Lung (tissue), 12 donors: ENCODE results near the gene RARRES2. TPM values are rescaled to one million over a fixed set of nuclear protein-coding genes. Genes with fewer than 3 reads are reported as not detected.

ENCODE experiments used
- ATAC-seq: fragments of 200-7000 bp; cut with Tn5 transposase; one replicate; pipeline ENCODE4 v1.9.1; 2020; ENCODE audit warnings: moderate number of reproducible peaks; ENCODE audit not compliant: insufficient read depth, low FRiP score
- DNase-seq, 3 donors: peaks; one replicate each; pipeline ENCODE4 v3.0.0-alpha.2; 2013 to 2017
- H3K27ac ChIP-seq, 2 donors: one replicate each; pipeline ENCODE4 v1.5.1; 2013; ENCODE audit warnings: mild to moderate bottlenecking in 2 of 2, moderate library complexity in 2 of 2, control low read depth in 1 of 2, inconsistent platforms in 1 of 2, low read depth in 1 of 2, low read length in 1 of 2
- H3K27me3 ChIP-seq, 3 donors: one replicate each; pipeline ENCODE4 v1.5.1; 2013; ENCODE audit warnings: low read length in 2 of 3; ENCODE audit not compliant: control insufficient read depth in 3 of 3, insufficient read depth in 3 of 3
- H3K36me3 ChIP-seq, 4 donors: one replicate each; pipeline ENCODE4 v1.5.1; 2013; ENCODE audit warnings: low read length in 4 of 4, mild to moderate bottlenecking in 1 of 4, moderate library complexity in 1 of 4; ENCODE audit not compliant: control insufficient read depth in 4 of 4, insufficient read depth in 4 of 4
- H3K4me1 ChIP-seq, 5 donors: one replicate each; pipeline ENCODE4 v1.5.1; 2013; ENCODE audit warnings: low read length in 5 of 5, mild to moderate bottlenecking in 2 of 5, moderate library complexity in 1 of 5; ENCODE audit not compliant: control insufficient read depth in 5 of 5, insufficient read depth in 5 of 5
- H3K4me3 ChIP-seq: one replicate; pipeline ENCODE4 v1.5.1; 2013; ENCODE audit warnings: mild to moderate bottlenecking, control low read depth, moderate library complexity
- H3K9ac ChIP-seq, 2 donors: one replicate each; pipeline ENCODE4 v1.5.1; 2013; ENCODE audit warnings: low read length in 2 of 2, control low read depth in 1 of 2; ENCODE audit not compliant: insufficient read depth in 1 of 2
- H3K9me3 ChIP-seq, 4 donors: one replicate each; pipeline ENCODE4 v1.5.1; 2013; ENCODE audit warnings: low read length in 3 of 4, mild to moderate bottlenecking in 1 of 4, moderate library complexity in 1 of 4; ENCODE audit not compliant: control insufficient read depth in 4 of 4, insufficient read depth in 3 of 4
- WGBS, 2 donors: extraction: QIAGEN DNeasy Blood & Tissue Kit; methylation state at CpG; one replicate each; pipeline ENCODE4 v1.1.7; 2013; 5-methylcytosine and 5-hydroxymethylcytosine counted together
- polyA plus RNA-seq, 2 donors: library from polyadenylated mRNA; stranded (reverse); fragments of 200-250 nt; gene quantifications; one replicate each; pipeline ENCODE4 v1.2.1, GENCODE V29; 2013
- total RNA-seq, 2 donors: library from RNA; depleted of rRNA in 1 of 2; stranded (reverse); fragments of >200 nt in 1 of 2; gene quantifications; one replicate each; pipeline ENCODE4 v1.2.1, GENCODE V29; 2014 to 2021
- TF ChIP-seq, protein P1 (sequence below): IDR thresholded peaks from 2 replicates; pipeline ENCODE4 v1.5.1; 2012; ENCODE audit warnings: mild to moderate bottlenecking; ENCODE audit errors: control extremely low read depth, extremely low read depth
- donor health status: control.
- donor health status: control.
- donor health status: Bipolar disorder and iron deficiency.
- donor health status: healthy.
- donor health status: DM: yes; HTN: yes; CAD: no.

The RARRES2 gene
- total and polyA plus RNA-seq, 4 donors, result 123 to 212 (median 163) TPM

DNA sequence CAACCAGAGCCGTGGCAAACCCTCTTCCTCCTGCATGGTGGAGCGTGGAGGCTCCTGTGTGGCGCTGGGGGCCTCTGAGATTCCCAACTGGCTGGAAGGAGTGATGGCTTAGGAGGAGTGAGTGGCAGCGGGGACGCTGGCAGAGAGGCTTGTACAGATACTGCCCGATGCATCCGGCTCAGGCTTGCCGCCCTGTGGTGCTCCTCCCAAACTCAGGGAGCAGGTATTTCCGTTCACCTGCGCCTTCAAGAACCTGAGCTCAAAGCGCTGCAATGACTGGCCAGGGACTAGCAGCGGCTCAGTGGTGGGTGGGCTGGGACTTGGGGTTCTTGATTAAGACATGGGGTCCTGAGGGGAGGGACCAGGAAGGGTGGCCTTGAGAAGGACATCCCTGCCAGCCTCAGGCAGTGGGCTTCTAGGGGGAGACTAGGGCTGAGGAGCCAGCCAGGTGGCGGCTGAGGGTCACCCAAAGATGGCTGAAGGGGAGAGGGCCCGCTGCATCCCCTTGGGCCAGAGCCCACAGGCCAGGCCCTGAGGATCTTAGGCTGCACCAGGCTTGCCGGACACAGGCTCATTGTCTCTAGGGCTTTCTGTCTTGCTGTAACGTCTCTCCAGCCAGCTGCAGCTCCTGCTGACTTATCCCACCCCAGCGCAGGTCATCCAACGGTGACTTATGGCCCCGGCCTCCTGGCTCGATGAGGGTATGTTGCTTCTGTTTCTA is 40.9 kb upstream of the RARRES2 start:
- TF ChIP-seq, protein P1, sequence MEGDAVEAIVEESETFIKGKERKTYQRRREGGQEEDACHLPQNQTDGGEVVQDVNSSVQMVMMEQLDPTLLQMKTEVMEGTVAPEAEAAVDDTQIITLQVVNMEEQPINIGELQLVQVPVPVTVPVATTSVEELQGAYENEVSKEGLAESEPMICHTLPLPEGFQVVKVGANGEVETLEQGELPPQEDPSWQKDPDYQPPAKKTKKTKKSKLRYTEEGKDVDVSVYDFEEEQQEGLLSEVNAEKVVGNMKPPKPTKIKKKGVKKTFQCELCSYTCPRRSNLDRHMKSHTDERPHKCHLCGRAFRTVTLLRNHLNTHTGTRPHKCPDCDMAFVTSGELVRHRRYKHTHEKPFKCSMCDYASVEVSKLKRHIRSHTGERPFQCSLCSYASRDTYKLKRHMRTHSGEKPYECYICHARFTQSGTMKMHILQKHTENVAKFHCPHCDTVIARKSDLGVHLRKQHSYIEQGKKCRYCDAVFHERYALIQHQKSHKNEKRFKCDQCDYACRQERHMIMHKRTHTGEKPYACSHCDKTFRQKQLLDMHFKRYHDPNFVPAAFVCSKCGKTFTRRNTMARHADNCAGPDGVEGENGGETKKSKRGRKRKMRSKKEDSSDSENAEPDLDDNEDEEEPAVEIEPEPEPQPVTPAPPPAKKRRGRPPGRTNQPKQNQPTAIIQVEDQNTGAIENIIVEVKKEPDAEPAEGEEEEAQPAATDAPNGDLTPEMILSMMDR, result no peak
- no peak overlapping the region for H3K9ac ChIP-seq
- H3K27me3 ChIP-seq, result no peaks in the 10 kb centered on the region
- no peaks in the 10 kb centered on the region for H3K9me3 ChIP-seq
- no peak overlapping the region for H3K27ac ChIP-seq
- WGBS, 2 donors, result 89 to 93% methylated on average over 19 to 20 of the region's 20 CpGs
- ATAC-seq (no peak), DNase-seq (no peak)
- peaks cover 0 to 37% (median 7%) of the 10 kb centered on the region in 5 donors for H3K4me1 ChIP-seq
- no peak overlapping the region for H3K4me3 ChIP-seq
- H3K36me3 ChIP-seq, result no peaks in the 10 kb centered on the region

DNA sequence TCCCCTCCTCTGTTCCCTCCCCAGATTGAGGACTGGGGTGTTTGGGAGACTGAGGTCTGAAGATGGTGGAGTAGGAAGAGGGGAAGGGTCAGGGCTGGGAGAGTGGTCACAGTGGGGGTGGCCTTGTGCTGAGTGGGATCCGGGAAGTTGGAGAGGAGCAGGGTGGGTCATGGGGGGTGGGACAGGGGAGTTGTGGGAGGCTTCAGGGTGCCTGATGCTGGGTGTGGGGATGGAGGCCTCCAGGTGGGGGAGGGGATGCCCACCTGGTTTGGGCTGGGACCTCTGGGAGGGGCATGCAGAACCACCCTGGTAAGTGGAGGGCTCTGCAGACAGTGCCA is 40.3 kb upstream of the RARRES2 start:
- Histone ChIP-seq H3K27ac (peak overlapping the region in 1 of 2 donors; percentile 23), H3K4me1 (peaks cover 0 to 37% (median 7%) of the 10 kb centered on the region in 5 donors), H3K4me3 (no peak overlapping the region), H3K9ac (no peak overlapping the region), H3K27me3 (no peaks in the 10 kb centered on the region), H3K9me3 (no peaks in the 10 kb centered on the region), H3K36me3 (no peaks in the 10 kb centered on the region)
- ATAC-seq, result no peak
- no peak for DNase-seq
- TF ChIP-seq, protein P1, result no peak
- WGBS, 2 donors, result 93 to 100% methylated on average over 1 of the region's 1 CpG

DNA sequence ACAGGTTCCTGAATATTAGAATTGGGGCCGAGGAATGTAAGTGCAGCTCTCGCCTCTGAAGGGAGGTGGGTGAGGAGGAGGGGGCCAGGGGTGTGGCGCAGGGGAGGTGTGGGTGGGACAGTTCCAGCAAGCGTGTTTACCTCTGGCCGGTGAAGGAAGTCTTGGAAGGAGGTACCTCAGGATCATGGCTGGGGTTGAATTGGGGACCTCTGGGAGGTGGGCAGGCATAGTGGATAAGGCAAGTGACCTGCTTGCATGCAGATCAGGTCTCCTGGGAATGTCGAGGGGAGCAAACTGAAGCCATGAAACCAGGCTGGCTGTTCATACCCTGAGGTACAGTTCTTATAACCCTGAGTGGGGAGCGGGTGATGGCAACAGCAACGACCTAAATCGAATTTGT is 39.7 kb upstream of the RARRES2 start:
- TF ChIP-seq, protein P1, result no peak
- H3K36me3 ChIP-seq, result no peaks in the 10 kb centered on the region
- no peak for ATAC-seq
- no peak overlapping the region for H3K9ac ChIP-seq
- no peaks in the 10 kb centered on the region for H3K27me3 ChIP-seq
- peaks cover 0 to 37% (median 7%) of the 10 kb centered on the region in 5 donors for H3K4me1 ChIP-seq
- H3K9me3 ChIP-seq, result no peaks in the 10 kb centered on the region
- no peak for DNase-seq
- H3K4me3 ChIP-seq, result no peak overlapping the region
- H3K27ac ChIP-seq, result no peak overlapping the region
- WGBS, 2 donors, result 78 to 80% methylated on average over 9 of the region's 9 CpGs

DNA sequence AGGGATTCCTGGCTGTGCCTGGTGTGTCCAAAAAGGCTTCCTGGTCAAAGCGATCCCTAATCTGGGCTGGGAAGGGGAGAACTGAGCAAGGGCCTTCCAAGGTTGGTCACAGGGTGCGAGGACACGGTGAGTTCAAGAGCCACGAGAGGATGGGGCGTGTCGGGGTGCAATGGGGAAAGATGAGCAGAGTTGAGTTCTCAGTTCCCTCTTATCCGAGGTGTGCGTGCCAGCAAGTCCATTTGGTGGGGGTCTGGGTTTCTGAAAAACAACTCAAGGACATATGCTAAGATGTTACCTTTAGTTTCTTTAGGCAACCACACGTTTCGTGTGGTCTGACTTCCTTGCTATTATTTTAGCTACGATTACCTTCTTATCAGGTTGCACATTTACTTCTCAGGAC is 39.0 kb upstream of the RARRES2 start:
- H3K4me3 ChIP-seq, result no peak overlapping the region
- TF ChIP-seq, protein P1, result no peak
- DNase-seq (no peak), ATAC-seq (no peak)
- no peaks in the 10 kb centered on the region for H3K9me3 ChIP-seq
- no peaks in the 10 kb centered on the region for H3K27me3 ChIP-seq
- no peak overlapping the region for H3K27ac ChIP-seq
- peaks cover 0 to 37% (median 7%) of the 10 kb centered on the region in 5 donors for H3K4me1 ChIP-seq
- 59 to 76% methylated on average over 11 of the region's 11 CpGs for WGBS, 2 donors
- H3K9ac ChIP-seq, result peak overlapping the region in 1 of 2 donors; percentile 59
- H3K36me3 ChIP-seq, result no peaks in the 10 kb centered on the region
